T47D (cell line): Measurements from ENCODE around the gene FUT4.
"Not testable (repeated sequence)": the region's sequence is repeated elsewhere in the genome, so short reads cannot be mapped to it uniquely, and the experiment has no call there.

Source experiments
- DNase-seq, 2 experiments: peaks; one replicate each; pipeline versions ENCODE4 v3.0.0 to v3.0.0-alpha.2; 2011 to 2012; ENCODE audit warnings: low read depth in 1 of 2, low spot score in 1 of 2
- JUND ChIP-seq: IDR thresholded peaks from 2 replicates; pipeline ENCODE4 v1.6.1; 2012; ENCODE audit warnings: low read depth
- in situ Hi-C: cut with HindIII; loops from 2 replicates; pipeline ENCODE4 v1.10.0; 2016; ENCODE audit warnings: low sequenced_read_pairs, low pct_unique_long_range_greater_than_20kb

The FUT4 gene

GRCh38 chr11:94539420-94539819 is 4.3 kb upstream of the FUT4 start:
- DNase-seq = peak in 1 of 2 experiments; percentile 42
- no peak for TF ChIP-seq JUND
- in situ Hi-C loops = no loop called here

GRCh38 chr11:94544646-94545263 is 1.0 kb downstream of the FUT4 start:
- in situ Hi-C loops = no loop called here
- TF ChIP-seq JUND = no peak

GRCh38 chr11:94545264-94546161 is 1.8 kb downstream of the FUT4 start:
- no peak for DNase-seq
- in situ Hi-C loops = no loop called here
- TF ChIP-seq JUND = no peak

More at GRCh38 chr11:94544646-94545263, 1.0 kb downstream of the FUT4 start:
- DNase-seq = no peak

DNA sequence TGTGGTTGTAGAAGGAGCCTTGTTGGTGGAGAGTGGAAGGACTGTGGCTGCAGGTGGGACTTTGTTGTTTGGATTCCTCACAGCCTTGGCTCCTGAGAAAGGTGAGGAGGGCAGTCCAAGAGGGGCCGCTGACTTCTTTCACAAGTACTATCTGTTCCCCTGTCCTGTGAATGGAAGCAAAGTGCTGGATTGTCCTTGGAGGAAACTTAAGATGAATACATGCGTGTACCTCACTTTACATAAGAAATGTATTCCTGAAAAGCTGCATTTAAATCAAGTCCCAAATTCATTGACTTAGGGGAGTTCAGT is 2.4 kb downstream of the FUT4 start:
- in situ Hi-C loops = no loop called here
- DNase-seq = no peak
- TF ChIP-seq JUND = no peak

DNA sequence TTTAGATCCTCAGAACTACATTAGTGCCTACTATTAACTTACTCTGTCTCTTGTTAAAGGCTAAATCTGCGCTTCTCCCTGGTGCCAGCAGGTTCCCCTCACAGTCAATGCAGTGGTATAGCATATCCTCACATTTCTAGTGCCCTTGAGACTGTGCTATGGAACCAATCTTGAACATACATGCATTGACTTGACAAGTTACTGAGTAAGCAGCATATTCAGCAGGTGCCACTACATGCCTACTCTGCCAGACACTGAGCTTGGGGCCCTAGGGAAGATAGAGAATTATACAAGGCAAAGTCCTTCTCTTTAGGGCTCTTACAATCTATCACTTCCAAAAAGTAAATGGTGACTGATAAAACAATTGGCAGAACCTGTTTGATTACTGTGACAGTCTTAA is 3.2 kb downstream of the FUT4 start:
- DNase-seq = no peak
- in situ Hi-C loops = no loop called here
- no peak for TF ChIP-seq JUND

DNA sequence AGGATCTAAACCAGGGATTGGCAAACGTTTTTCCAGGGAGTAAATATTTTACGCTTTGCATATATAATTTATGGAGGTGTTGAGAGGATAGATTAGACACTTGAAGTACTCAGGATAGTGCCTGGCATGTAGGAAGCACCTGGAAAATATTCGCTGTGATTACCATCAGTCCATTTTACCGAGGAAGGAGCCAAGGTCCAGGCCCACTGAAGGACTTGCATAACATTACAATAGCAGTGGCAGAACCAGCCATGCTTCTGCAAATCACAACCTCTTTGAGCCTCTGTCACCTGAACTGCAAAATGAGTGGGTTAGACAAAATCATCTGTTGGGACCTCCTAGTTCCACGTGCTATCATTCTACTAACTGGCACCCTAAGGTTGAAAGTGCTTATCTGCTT is 5.4 kb downstream of the FUT4 start:
- TF ChIP-seq JUND = no peak
- in situ Hi-C loops = no loop called here
- DNase-seq = no peak

DNA sequence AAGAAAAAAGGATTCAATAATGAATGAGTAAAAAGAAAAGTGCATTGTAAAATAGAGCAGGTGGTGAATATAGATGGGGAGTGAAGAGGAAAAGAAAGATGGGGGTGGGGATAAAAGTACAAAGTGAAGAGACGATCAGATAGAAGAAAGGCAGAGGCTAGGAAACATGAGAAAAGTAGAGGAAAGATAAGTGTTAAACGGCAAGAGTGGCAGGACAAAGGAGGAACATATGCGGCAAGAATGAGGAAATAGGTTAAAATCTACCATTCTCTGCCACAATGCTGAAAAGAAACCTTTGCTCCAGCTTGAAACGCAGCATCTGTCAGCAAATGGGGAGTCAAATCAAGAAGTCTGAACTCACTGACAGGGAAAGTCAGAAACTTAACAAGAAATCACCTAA is 6.8 kb downstream of the FUT4 start:
- no peak for TF ChIP-seq JUND
- no peak for DNase-seq
- in situ Hi-C loops = no loop called here

DNA sequence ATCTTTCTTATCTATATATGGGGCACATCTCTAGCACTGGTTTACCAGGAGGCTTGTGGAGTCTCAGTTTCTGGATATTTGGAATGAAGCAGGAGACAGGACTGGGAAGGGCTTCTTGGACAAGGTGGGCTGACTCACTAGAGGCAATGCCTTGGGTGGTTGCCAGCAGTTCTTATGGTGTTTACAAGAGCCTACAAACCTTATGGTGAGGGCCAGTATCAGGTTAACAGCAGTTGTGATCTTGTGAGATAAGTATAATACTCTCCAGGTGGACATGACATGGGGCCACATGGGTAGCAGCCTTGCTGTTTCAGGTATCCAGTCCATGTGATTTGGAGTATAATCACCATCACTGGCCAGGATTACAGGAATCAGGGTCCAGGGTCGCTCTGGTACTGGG is 10.2 kb downstream of the FUT4 start:
- no peak for TF ChIP-seq JUND
- in situ Hi-C loops = no loop called here
- DNase-seq = no peak

- DNase-seq, in situ Hi-C loops: not testable (repeated sequence)
Measured at GRCh38 chr11:94555752-94556329, 12.1 kb downstream of the FUT4 start.

DNA sequence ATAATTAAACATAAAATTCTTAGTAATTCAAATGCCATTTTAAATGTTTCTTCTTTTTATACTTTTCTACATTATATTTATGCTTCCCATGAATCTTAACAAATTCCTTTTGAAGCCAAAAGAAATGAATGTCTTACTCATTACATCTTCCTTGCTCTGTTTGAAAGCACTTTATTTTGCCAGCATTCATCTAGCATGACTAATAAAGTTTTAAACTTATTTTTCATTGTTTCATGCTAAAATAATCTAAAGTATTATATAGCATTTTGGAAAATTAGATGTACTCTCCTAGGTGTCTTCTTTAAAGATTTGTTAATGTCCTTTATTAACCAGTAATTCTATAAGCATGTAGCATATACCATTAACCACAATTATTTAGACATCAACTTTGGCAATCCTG is 13.7 kb downstream of the FUT4 start:
- in situ Hi-C loops = no loop called here
- DNase-seq = no peak
- TF ChIP-seq JUND = no peak

DNA sequence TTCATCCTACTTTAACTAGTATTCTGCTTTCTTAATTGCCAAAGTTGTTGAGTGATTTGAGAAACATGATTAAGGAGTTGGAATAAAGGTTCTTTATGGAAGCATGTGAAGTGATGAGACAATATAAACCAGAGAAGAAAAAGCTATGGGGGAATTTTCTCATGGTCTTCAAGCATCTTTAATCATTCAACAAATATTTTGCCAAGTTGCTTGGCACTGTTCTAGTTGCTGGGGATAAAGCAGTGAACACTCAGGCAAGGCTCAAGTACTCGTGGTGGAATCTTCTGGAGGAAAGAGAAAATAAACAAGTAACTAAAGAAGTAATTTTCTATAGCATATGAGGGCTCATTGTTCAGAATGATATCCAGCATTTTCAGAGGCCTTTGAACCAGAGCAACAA is 14.3 kb downstream of the FUT4 start:
- TF ChIP-seq JUND = no peak
- no peak for DNase-seq
- in situ Hi-C loops = no loop called here

- no peak for DNase-seq
- TF ChIP-seq JUND = no peak
- in situ Hi-C loops = no loop called here
Measured at GRCh38 chr11:94558468-94558867, 14.7 kb downstream of the FUT4 start.

DNA sequence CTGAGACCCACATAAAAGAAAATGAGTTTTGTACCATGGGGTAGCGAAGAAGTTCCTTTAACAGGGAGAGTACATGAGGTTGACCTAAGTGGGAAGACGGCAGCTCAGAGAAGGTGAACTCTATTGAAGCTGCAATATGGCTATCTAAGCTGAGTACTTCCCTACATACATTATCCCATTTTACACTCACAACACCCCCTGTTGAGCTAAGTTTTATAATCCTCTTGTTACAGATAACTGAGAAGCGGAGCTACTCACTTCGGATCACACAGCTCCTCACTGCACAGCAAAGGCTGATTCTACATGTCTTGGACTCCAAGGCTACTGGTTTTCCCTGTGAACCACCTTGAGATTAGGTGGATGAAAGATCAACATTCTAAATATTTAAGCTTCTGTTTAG is 15.2 kb downstream of the FUT4 start:
- in situ Hi-C loops = no loop called here
- TF ChIP-seq JUND = no peak
- no peak for DNase-seq
